GM10266 (cell line): ENCODE measurements around the gene DGUOK.

Experiments
- DNase-seq: peaks from one replicate; pipeline ENCODE4 v3.0.0; 2012; ENCODE audit errors: extremely low spot score
- TF ChIP-seq, protein P1 (sequence below): IDR thresholded peaks from 2 replicates; pipeline ENCODE4 v1.5.1; 2012; ENCODE audit warnings: mild to moderate bottlenecking, low read depth; ENCODE audit not compliant: control insufficient read depth, insufficient read depth; ENCODE audit errors: missing control alignments

DGUOK gene

DNA sequence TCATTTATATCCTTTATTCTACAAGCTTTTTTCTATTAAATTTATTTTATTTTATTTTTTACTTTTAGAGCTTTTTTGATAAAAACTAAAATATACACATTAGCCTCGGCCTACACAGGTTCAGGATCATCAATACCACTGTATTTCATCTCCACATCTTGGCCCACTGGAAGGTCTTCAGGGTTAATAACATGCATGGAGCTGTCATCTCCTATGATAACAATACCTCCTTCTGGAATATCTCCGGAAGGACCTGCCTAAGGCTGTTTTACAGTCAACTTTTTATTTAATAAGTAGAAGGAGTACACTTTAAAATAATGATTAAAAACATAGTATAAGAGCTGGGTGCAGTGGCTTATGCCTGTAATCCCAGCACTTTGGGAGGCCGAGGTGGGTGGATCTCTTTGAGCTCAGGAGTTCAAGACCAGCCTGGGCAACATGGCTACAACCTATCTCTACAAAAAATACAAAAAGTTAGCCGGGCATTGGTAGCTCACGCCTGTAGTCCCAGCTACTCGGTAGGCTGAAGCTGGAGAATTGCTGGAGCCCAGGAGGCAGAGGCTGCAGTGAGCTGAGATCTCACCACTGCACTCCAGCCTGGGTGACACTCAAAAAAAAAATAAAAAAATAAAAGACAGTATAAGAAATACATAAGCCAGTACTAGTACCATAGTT is 15.7 kb upstream of the DGUOK start:
- no peak for DNase-seq
- TF ChIP-seq, protein P1, sequence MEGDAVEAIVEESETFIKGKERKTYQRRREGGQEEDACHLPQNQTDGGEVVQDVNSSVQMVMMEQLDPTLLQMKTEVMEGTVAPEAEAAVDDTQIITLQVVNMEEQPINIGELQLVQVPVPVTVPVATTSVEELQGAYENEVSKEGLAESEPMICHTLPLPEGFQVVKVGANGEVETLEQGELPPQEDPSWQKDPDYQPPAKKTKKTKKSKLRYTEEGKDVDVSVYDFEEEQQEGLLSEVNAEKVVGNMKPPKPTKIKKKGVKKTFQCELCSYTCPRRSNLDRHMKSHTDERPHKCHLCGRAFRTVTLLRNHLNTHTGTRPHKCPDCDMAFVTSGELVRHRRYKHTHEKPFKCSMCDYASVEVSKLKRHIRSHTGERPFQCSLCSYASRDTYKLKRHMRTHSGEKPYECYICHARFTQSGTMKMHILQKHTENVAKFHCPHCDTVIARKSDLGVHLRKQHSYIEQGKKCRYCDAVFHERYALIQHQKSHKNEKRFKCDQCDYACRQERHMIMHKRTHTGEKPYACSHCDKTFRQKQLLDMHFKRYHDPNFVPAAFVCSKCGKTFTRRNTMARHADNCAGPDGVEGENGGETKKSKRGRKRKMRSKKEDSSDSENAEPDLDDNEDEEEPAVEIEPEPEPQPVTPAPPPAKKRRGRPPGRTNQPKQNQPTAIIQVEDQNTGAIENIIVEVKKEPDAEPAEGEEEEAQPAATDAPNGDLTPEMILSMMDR = no peak

DNA sequence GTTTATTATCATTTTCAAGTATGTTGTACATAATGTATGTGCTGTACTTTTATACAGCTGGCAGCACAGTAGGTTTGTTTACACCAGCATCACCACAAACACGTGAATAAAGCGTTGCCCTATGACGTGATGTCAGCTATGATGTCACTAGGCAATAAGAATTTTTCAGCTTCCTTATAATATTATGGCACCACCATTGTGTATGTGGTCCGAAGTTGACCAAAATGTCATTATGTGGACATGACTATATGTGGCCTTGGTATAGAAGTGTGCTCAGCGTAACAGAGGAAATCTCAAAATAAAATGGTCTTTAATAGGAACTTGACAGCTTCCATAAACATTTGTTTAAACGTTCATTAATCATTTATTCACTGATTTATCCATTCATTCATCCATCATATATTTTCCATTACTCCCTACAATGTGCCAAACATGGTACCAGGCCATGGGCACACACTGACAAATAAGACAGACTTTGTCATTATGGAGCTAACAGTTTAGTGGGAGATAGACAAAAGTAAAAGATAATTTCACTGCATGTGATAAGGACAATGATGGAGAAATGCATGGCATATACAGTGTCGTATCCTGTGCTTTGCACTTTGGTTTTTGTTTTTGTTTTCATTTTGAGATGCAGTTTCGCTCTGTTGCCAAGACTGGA is 15.0 kb upstream of the DGUOK start:
- no peak for DNase-seq
- TF ChIP-seq, protein P1 = no peak

DNA sequence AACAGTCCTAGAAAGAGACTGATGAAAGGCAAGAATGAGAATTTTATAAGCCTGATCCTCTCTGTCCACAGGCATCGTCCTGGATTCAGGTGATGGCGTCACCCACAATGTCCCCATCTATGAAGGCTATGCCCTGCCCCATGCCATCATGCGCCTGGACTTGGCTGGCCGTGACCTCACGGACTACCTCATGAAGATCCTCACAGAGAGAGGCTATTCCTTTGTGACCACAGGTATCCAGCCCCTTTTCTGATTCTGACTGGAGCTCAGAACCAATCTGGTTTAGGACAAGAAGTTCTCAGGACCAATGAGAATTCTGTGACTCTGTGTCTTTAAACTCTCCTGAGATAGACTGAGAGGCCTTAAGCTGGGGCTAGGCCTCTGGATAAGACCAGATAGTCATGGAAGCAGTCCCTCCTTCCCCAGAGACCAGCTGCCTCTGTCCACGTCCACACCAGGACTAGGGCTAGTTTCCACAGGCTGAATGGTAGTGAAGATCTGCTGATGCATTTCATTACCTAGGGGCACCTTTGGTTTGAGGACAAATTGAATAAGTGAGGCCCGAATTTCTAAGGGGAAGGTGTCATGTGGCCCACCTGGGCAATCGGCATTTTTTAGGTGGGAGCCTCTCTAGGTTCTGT is 13.1 kb upstream of the DGUOK start:
- TF ChIP-seq, protein P1 = no peak

DNA sequence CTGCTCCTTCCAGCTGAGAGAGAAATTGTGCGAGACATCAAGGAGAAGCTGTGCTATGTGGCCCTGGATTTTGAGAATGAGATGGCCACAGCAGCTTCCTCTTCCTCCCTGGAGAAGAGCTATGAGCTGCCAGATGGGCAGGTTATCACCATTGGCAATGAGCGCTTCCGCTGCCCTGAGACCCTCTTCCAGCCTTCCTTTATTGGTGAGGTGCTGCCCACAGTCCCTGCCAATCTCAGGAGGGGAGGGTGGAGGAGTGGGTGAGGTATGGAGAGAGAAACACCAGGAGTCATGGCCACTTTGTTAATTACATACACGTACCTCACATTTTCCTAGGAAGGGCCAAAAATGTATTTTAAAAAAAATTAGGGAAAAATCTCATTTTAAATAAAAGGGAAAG is 12.0 kb upstream of the DGUOK start:
- DNase-seq = no peak
- TF ChIP-seq, protein P1 = no peak

More for the DNA sequence above, 13.1 kb upstream of the DGUOK start:
- DNase-seq = no peak

DNA sequence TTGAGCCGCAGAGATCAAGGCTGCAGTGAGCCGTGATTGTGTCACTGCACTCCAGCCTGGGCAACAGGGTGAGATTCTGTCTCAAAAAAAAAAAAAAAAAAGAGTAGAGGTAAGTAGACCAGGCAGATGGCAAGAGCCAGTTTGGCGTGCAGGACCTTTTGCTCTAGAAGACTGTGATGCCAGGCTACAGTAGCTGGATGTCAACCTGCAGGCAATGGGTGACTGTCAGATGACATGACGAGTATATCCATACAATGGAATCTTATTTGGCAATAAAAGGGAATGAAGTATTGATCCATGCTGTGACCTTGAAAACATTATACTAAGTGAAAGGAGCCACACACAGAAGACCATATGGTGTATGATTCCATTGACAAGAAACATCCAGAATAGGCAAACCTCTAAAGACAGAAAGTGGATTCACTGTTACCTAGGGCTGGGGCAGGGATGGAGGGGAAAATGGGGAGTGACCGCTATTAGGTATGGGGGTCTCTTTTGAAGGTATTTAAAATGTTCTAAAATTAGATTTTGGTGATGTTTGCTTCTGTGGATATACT is 11.2 kb upstream of the DGUOK start:
- TF ChIP-seq, protein P1 = no peak
- no peak for DNase-seq

DNA sequence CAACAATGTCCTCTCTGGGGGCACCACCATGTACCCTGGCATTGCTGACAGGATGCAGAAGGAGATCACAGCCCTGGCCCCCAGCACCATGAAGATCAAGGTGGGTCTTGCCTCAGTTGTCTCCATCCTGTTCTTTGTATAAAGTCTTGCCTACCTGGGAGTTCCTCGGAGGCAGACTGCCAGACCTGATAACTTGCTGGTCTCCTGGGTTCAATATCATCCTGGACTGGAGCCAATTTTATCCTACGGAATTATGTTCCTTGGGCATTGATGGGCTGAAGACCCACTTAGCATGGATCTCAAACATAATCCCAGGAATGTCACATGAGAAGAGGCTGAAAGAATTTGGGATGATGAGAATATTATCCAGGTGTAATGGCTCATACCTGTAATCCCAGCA is 10.0 kb upstream of the DGUOK start:
- TF ChIP-seq, protein P1 = no peak
- no peak for DNase-seq
